ENCODE measurements around the gene SLC12A3.

SLC12A3 gene

GRCh38 chr16:56841233-56841632 lies 23.8 kb upstream of the SLC12A3 start:
- Mint-ChIP-seq H3K36me3 (peaks cover 82% of the 10 kb centered on the region), H3K4me3 (no peak overlapping the region), H3K4me1 (no peaks in the 10 kb centered on the region), H3K9me3 (no peaks in the 10 kb centered on the region), H3K27ac (no peak overlapping the region), H3K27me3 (no peaks in the 10 kb centered on the region)
- ATAC-seq, result no peak

- H3K4me3 Mint-ChIP-seq, result no peak overlapping the region
- peaks cover 1% of the 10 kb centered on the region for H3K4me1 Mint-ChIP-seq
- peaks cover 82% of the 10 kb centered on the region for H3K36me3 Mint-ChIP-seq
- no peaks in the 10 kb centered on the region for H3K9me3 Mint-ChIP-seq
- no peak for ATAC-seq
- H3K27me3 Mint-ChIP-seq, result no peaks in the 10 kb centered on the region
- no peak overlapping the region for H3K27ac Mint-ChIP-seq
These were observed 23.3 kb upstream of the SLC12A3 start for GRCh38 chr16:56841659-56842058.

GRCh38 chr16:56842133-56842532 lies 22.9 kb upstream of the SLC12A3 start:
- ATAC-seq, result no peak
- H3K4me3 Mint-ChIP-seq, result no peak overlapping the region
- peaks cover 6% of the 10 kb centered on the region for H3K4me1 Mint-ChIP-seq
- H3K27me3 Mint-ChIP-seq, result no peaks in the 10 kb centered on the region
- H3K9me3 Mint-ChIP-seq, result no peaks in the 10 kb centered on the region
- peaks cover 82% of the 10 kb centered on the region for H3K36me3 Mint-ChIP-seq
- no peak overlapping the region for H3K27ac Mint-ChIP-seq

GRCh38 chr16:56844056-56844455 lies 21.0 kb upstream of the SLC12A3 start:
- no peak overlapping the region for H3K27ac Mint-ChIP-seq
- H3K36me3 Mint-ChIP-seq, result peaks cover 65% of the 10 kb centered on the region
- no peak for ATAC-seq
- H3K9me3 Mint-ChIP-seq, result no peaks in the 10 kb centered on the region
- H3K27me3 Mint-ChIP-seq, result no peaks in the 10 kb centered on the region
- no peak overlapping the region for H3K4me3 Mint-ChIP-seq
- H3K4me1 Mint-ChIP-seq, result peaks cover 18% of the 10 kb centered on the region

GRCh38 chr16:56847173-56847910 lies 17.7 kb upstream of the SLC12A3 start:
- no peaks in the 10 kb centered on the region for H3K27me3 Mint-ChIP-seq
- H3K36me3 Mint-ChIP-seq, result peaks cover 32% of the 10 kb centered on the region
- H3K4me3 Mint-ChIP-seq, result no peak overlapping the region
- H3K27ac Mint-ChIP-seq, result peak overlapping the region; percentile 87
- ATAC-seq, result peak; percentile 67
- no peaks in the 10 kb centered on the region for H3K9me3 Mint-ChIP-seq
- H3K4me1 Mint-ChIP-seq, result peaks cover 26% of the 10 kb centered on the region

GRCh38 chr16:56848029-56848936 lies 16.7 kb upstream of the SLC12A3 start:
- H3K27me3 Mint-ChIP-seq, result no peaks in the 10 kb centered on the region
- no peak overlapping the region for H3K4me3 Mint-ChIP-seq
- peaks cover 25% of the 10 kb centered on the region for H3K36me3 Mint-ChIP-seq
- peaks cover 26% of the 10 kb centered on the region for H3K4me1 Mint-ChIP-seq
- peak overlapping the region; percentile 87 for H3K27ac Mint-ChIP-seq
- ATAC-seq, result no peak
- H3K9me3 Mint-ChIP-seq, result no peaks in the 10 kb centered on the region

- H3K4me3 Mint-ChIP-seq, result no peak overlapping the region
These were observed 15.9 kb upstream of the SLC12A3 start for GRCh38 chr16:56848955-56849689.

GRCh38 chr16:56849690-56850680 lies 15.0 kb upstream of the SLC12A3 start:
- Mint-ChIP-seq H3K27ac (peak overlapping the region; percentile 42), H3K4me3 (no peak overlapping the region), H3K27me3 (no peaks in the 10 kb centered on the region), H3K36me3 (peaks cover 8% of the 10 kb centered on the region), H3K9me3 (no peaks in the 10 kb centered on the region), H3K4me1 (peaks cover 26% of the 10 kb centered on the region)
- no peak for ATAC-seq

More at GRCh38 chr16:56848955-56849689, 15.9 kb upstream of the SLC12A3 start:
- H3K27me3 Mint-ChIP-seq, result no peaks in the 10 kb centered on the region
- H3K9me3 Mint-ChIP-seq, result no peaks in the 10 kb centered on the region
- peaks cover 17% of the 10 kb centered on the region for H3K36me3 Mint-ChIP-seq
- H3K27ac Mint-ChIP-seq, result peak overlapping the region; percentile 87
- peaks cover 26% of the 10 kb centered on the region for H3K4me1 Mint-ChIP-seq
- no peak for ATAC-seq

- peaks cover 23% of the 10 kb centered on the region for H3K4me1 Mint-ChIP-seq
- H3K9me3 Mint-ChIP-seq, result no peaks in the 10 kb centered on the region
- no peak overlapping the region for H3K4me3 Mint-ChIP-seq
- H3K27me3 Mint-ChIP-seq, result no peaks in the 10 kb centered on the region
- no peak for ATAC-seq
- no peak overlapping the region for H3K27ac Mint-ChIP-seq
- no peaks in the 10 kb centered on the region for H3K36me3 Mint-ChIP-seq
These were observed 13.2 kb upstream of the SLC12A3 start for GRCh38 chr16:56851671-56852400.

GRCh38 chr16:56852401-56852730 lies 12.6 kb upstream of the SLC12A3 start:
- ATAC-seq, result no peak
- Mint-ChIP-seq H3K4me1 (peaks cover 18% of the 10 kb centered on the region), H3K9me3 (no peaks in the 10 kb centered on the region), H3K27ac (no peak overlapping the region), H3K4me3 (no peak overlapping the region), H3K27me3 (no peaks in the 10 kb centered on the region), H3K36me3 (no peaks in the 10 kb centered on the region)

GRCh38 chr16:56852968-56853367 lies 12.0 kb upstream of the SLC12A3 start:
- Mint-ChIP-seq H3K27me3 (no peaks in the 10 kb centered on the region), H3K4me3 (no peak overlapping the region), H3K9me3 (no peaks in the 10 kb centered on the region), H3K36me3 (no peaks in the 10 kb centered on the region), H3K4me1 (peaks cover 12% of the 10 kb centered on the region), H3K27ac (no peak overlapping the region)
- ATAC-seq, result no peak

GRCh38 chr16:56855201-56855600 lies 9.8 kb upstream of the SLC12A3 start:
- no peaks in the 10 kb centered on the region for H3K27me3 Mint-ChIP-seq
- H3K4me1 Mint-ChIP-seq, result peaks cover 14% of the 10 kb centered on the region
- H3K36me3 Mint-ChIP-seq, result no peaks in the 10 kb centered on the region
- no peaks in the 10 kb centered on the region for H3K9me3 Mint-ChIP-seq
- no peak for ATAC-seq
- no peak overlapping the region for H3K27ac Mint-ChIP-seq
- H3K4me3 Mint-ChIP-seq, result no peak overlapping the region

GRCh38 chr16:56855946-56856345 lies 9.1 kb upstream of the SLC12A3 start:
- Mint-ChIP-seq H3K9me3 (no peaks in the 10 kb centered on the region), H3K27me3 (no peaks in the 10 kb centered on the region), H3K4me3 (no peak overlapping the region), H3K4me1 (peaks cover 22% of the 10 kb centered on the region), H3K36me3 (no peaks in the 10 kb centered on the region), H3K27ac (no peak overlapping the region)
- no peak for ATAC-seq

Data from stimulated activated memory B cell treated with anti-CD40 and anti-IgM and Interleukin-4, amounts not matched to agents 10 μg/mL and 1 μg/mL and 100 μg/mL, for 72 hours (primary cell).